Inflammatory macrophage treated with lipopolysaccharide for 4 hours (primary cell): ENCODE measurements around the gene KRR1.
"Not testable (repeated sequence)": the region's sequence is repeated elsewhere in the genome, so short reads cannot be mapped to it uniquely, and the experiment has no call there.

ENCODE experiments used
- DNase-seq: peaks from one replicate; pipeline ENCODE4 v3.0.0-alpha.2; 2020

The KRR1 gene

GRCh38 chr12:75522124-75522523, 10.7 kb upstream of the KRR1 start:
- DNase-seq: not testable (repeated sequence)

DNA sequence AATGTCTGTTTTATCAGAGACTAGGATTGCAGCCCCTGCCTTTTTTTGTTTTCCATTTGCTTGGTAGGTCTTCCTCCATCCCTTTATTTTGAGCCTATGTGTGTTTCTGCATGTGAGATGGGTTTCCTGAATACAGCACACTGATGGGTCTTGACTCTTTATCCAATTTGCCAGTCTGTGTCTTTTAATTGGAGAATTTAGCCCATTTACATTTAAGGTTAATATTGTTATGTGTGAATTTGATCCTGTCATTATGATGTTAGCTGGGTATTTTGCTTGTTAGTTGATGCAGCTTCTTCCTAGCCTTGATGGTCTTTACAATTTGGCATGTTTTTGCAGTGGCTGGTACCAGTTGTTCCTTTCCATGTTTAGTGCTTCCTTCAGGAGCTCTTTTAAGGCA, 9.8 kb upstream of the KRR1 start:
- not testable (repeated sequence) for DNase-seq

GRCh38 chr12:75509621-75510020, 1.8 kb downstream of the KRR1 start:
- no peak for DNase-seq

- no peak for DNase-seq
Measured at GRCh38 chr12:75508159-75508558, 3.2 kb downstream of the KRR1 start.

- DNase-seq: peak; percentile 41
Measured at GRCh38 chr12:75507086-75507485, 4.3 kb downstream of the KRR1 start.

- DNase-seq: peak; percentile 28
Measured at GRCh38 chr12:75505706-75506312, 5.6 kb downstream of the KRR1 start.

GRCh38 chr12:75503866-75504265, 7.5 kb downstream of the KRR1 start:
- DNase-seq: no peak

GRCh38 chr12:75503459-75503858, 8.0 kb downstream of the KRR1 start:
- no peak for DNase-seq

- no peak for DNase-seq
Measured at GRCh38 chr12:75491169-75491568, 20.2 kb downstream of the KRR1 start.

DNA sequence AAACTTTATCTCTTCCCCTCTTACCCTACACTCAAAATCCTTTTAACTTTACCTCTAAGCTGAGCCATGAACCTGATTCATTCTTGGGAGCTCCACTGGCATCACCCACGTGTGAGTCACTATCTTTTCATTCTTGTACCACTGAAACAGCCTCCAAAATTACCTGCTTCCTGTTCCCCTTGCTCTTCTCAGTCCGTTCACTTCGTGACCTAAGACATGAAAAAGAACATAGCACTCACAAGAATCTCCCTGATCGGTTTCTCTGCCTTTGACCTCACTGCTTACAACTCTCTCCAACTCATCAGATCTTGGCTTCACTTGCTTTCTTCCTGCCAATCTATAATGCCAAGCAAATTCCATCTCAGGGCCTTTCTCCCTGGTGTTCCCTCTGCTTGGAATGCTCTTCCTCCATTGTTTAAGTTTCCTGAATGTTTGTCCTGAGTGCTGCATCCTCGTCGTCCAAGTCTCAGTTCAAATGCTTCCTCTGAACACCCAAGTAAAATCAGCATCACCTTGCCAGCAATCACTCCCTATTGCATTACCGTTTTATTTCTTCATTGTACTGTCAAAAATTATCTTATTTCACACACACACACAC, 21.7 kb downstream of the KRR1 start:
- no peak for DNase-seq

- DNase-seq: no peak
Measured at GRCh38 chr12:75489187-75489586, 22.2 kb downstream of the KRR1 start.

DNA sequence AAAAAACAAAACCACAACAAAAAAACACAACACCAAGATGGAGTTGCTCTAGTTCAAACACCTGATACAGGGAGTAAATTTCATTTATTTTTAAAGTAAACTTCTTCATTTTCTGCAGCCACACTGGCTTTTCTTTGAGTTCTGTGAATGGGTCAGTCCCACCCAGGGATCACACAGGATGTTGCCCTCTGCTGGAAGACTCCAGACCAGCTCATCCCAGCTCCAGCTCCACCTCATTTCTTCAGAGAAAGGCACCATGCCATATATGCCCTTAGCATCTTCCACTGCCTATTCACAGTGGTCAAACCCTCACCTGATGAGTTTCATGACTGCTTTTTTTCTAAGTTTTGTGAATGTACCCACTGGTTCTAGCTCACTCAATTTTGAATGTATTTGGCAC, 22.9 kb downstream of the KRR1 start:
- peak; percentile 60 for DNase-seq

GRCh38 chr12:75487308-75487707, 24.1 kb downstream of the KRR1 start:
- no peak for DNase-seq

- DNase-seq: not testable (repeated sequence)
Measured at GRCh38 chr12:75484450-75484849, 27.0 kb downstream of the KRR1 start.

GRCh38 chr12:75483431-75483830, 28.0 kb downstream of the KRR1 start:
- DNase-seq: peak; percentile 71

DNA sequence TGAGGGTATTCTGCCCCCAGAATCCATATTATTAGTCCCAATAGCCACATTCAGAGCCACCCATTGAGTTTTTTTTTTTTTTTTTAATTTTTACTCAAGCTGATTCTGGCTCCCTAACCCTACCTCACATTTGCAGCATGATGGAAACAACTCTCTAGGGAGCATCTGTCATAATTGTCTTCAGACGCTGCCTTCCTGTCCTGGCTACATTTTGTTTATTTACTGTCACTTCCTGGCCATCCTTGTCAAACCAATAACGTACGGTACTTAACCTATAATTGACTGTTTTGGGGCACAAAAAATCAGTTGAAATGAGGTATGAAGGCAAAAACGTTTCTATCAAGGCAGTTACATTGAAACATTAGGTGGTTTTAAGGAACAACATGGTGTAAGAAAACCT, 28.8 kb downstream of the KRR1 start:
- no peak for DNase-seq

GRCh38 chr12:75481774-75482173, 29.6 kb downstream of the KRR1 start:
- peak; percentile 60 for DNase-seq

DNA sequence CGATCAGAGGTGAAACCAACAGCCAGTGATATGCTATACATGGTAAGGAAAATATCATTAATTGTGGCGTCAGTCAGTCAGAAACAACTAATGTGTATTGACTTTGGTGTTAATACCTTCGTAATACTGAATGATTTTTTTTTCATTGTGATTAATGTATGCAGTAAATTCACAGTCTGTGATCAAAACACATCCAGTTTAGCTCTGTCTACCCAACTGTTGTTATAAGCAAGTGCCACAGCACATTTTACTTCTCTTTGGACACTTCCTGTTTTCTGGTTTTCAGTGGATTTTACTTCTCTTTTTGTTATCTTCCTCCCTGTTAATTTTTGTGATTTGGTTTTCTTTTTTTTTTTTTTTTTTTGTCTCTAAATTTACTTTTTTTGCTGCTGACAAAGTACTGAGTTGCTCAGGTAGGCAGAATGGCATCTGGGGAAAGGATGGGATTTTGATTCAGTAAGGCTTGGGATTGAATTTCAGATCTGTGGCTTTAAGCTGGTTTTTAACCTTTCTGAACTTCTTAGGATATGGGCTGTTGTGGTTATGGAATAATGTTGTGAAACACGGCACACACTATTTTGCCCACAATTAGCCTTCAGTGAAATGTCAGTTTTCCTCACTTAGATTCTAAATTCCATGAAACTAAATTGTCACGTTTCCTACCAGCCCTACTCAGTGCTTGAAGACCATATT, 30.2 kb downstream of the KRR1 start:
- peak; percentile 77 for DNase-seq

GRCh38 chr12:75480469-75480949, 30.9 kb downstream of the KRR1 start, which contains the start of gene GLIPR1:
GLIPR1 (plus strand) TSS chr12:75480755; CDS start chr12:75480881, 126 bp downstream.
- peak; percentile 96 for DNase-seq

GRCh38 chr12:75479963-75480461, 31.4 kb downstream of the KRR1 start:
- peak; percentile 53 for DNase-seq

- DNase-seq: peak; percentile 92
Measured at GRCh38 chr12:75478116-75478794, 33.2 kb downstream of the KRR1 start.

- no peak for DNase-seq
Measured at GRCh38 chr12:75477137-75477536, 34.3 kb downstream of the KRR1 start.

GRCh38 chr12:75476071-75476470, 35.3 kb downstream of the KRR1 start:
- peak; percentile 79 for DNase-seq
